Gastroesophageal sphincter (tissue), 4 donors: ENCODE data around the gene ARID1B. TPM values are rescaled to one million over a fixed set of nuclear protein-coding genes. Genes with fewer than 3 reads are reported as not detected.
A peak's percentile ranks its signal among the peaks of the same experiment; 100 is the strongest.

Experiments
- ATAC-seq: fragments of 150-250 bp; one replicate; pipeline ENCODE4 v1.9.1; 2016; ENCODE audit warnings: mild to moderate bottlenecking, moderate library complexity
- H3K27ac ChIP-seq, 4 donors: fragments of 200-600 bp; sonication (generic) in 3 of 4; 1 replicate in 3 of 4; 2 replicates in 1 of 4; pipeline ENCODE4 v1.5.1; 2016 to 2019
- H3K27me3 ChIP-seq: fragments of 200-600 bp; sonication (generic); one replicate; pipeline ENCODE4 v1.5.1; 2019
- H3K36me3 ChIP-seq, 2 donors: fragments of 200-600 bp; sonication (generic); one replicate each; pipeline ENCODE4 v1.5.1; 2019; ENCODE audit warnings: control low read depth in 1 of 2
- H3K4me1 ChIP-seq, 3 donors: fragments of 200-600 bp; sonication (generic); 1 replicate in 2 of 3; 2 replicates in 1 of 3; pipeline ENCODE4 v1.5.1; 2016 to 2019; ENCODE audit warnings: control low read depth in 2 of 3
- H3K4me3 ChIP-seq, 2 donors: fragments of 200-600 bp; sonication (generic); one replicate each; pipeline ENCODE4 v1.5.1; 2019; ENCODE audit warnings: mild to moderate bottlenecking in 1 of 2, moderate library complexity in 1 of 2
- H3K9me3 ChIP-seq, 3 donors: fragments of 200-600 bp; sonication (generic); one replicate each; pipeline ENCODE4 v1.5.1; 2017 to 2019; ENCODE audit warnings: control low read depth in 2 of 3
- CTCF ChIP-seq, 4 experiments: fragments of 200-600 bp in 2 of 4; fragments of 450-650 bp in 2 of 4; sonication (generic) in 1 of 4; IDR thresholded peaks; one replicate each; pipeline ENCODE4 v1.5.1; 2017 to 2019; ENCODE audit warnings: antibody characterized with exemption in 4 of 4, mild to moderate bottlenecking in 2 of 4, moderate library complexity in 2 of 4
- EP300 ChIP-seq: sonication (generic); formaldehyde crosslinking; IDR thresholded peaks from one replicate; pipeline ENCODE4 v1.6.1; 2017; ENCODE audit warnings: antibody characterized with exemption, mild to moderate bottlenecking
- POLR2A ChIP-seq, 2 donors: fragments of 450-650 bp; IDR thresholded peaks; one replicate each; pipeline ENCODE4 v1.6.1; 2017; ENCODE audit warnings: antibody characterized with exemption in 2 of 2, mild to moderate bottlenecking in 2 of 2, moderate library complexity in 1 of 2
- POLR2AphosphoS5 ChIP-seq: sonication (generic); formaldehyde crosslinking; IDR thresholded peaks from one replicate; pipeline ENCODE4 v1.6.1; 2017; ENCODE audit warnings: antibody characterized with exemption
- WGBS, 2 donors: methylation state at CpG; one replicate each; pipeline ENCODE4 v1.1.5; 2018; ENCODE audit warnings: low coverage in 1 of 2; 5-methylcytosine and 5-hydroxymethylcytosine counted together
- total RNA-seq, 4 donors: library from RNA; depleted of rRNA; stranded (reverse); fragments of >200 nt; gene quantifications; one replicate each; pipeline ENCODE4 v1.1.0, GENCODE V29; 2016

Gene ARID1B
- total RNA-seq, 4 donors from 2014 or later, result 40.0 to 106 (median 79.7) TPM

DNA sequence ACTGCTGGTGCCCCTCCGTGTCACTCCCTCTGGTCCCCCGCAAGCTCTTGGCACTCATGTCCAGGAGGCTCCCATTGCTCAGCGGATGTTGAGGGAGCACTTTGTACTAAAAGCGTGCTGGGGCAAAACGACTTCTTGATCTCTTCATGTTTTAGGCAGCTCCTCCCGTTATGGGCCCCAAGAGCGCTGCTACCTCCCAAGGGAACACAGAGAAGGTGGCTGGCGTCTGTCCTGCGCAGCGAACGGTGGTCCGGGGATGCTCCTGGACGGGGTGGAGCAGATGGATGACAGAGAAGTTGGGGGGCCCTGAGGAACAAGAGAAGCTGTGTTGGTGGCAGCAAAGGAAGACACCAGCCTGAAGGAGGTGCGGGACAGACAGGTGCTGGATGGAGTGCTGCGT lies 446.3 kb downstream of the ARID1B start:
- TF ChIP-seq POLR2AphosphoS5, result no peak
- Histone ChIP-seq H3K27me3 (no peaks in the 10 kb centered on the region), H3K36me3 (no peaks in the 10 kb centered on the region), H3K4me3 (no peak overlapping the region), H3K9me3 (no peaks in the 10 kb centered on the region), H3K27ac (no peak overlapping the region), H3K4me1 (peaks cover 3 to 52% (median 10%) of the 10 kb centered on the region in 3 donors)
- no peak for ATAC-seq
- 97 to 100% methylated on average over 2 to 6 of the region's 15 CpGs for WGBS, 2 donors

DNA sequence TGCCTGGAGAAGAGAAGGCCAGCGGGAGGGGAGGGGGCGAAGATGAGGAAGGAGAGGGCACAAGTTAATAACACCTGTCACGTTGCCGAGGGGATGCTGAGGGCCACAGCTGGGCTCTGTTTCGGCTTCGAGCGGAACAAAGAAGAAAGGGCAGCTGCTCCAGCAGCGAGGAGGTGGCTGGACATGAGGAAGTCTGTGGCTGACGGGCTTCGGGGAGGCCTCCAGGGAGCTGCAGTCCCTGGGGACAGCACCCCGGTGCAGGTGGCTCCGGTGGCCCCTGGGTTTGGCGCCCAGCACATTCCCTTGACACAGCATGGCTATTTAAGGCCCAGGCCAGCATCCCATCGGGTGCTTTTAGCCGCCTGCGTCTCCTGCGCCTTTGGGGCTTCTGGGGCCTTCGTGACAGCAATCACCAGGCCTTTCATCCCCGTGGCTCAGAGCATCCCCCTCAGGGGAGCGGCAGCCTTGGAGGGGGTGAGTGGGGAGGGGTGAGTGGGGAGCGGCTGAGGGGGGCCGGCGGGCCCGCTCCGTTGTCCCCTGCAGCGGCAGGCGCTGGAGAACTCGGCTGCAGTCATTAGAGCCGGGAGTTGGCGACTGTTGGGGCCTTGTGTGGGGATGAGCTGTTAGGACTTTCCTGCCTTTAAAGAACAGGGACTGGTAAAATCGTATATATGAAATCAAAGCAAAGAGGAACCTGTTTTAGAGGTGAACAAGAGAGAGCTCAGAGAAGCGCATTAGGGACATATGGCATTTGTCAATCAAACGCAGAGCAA lies 447.2 kb downstream of the ARID1B start:
- peaks cover 3 to 52% (median 10%) of the 10 kb centered on the region in 3 donors for H3K4me1 ChIP-seq
- WGBS, 2 donors, result 93 to 97% methylated on average over 5 to 9 of the region's 33 CpGs
- peak overlapping the region in 3 of 4 donors; percentile 88 to 89 (median 88) for H3K27ac ChIP-seq

DNA sequence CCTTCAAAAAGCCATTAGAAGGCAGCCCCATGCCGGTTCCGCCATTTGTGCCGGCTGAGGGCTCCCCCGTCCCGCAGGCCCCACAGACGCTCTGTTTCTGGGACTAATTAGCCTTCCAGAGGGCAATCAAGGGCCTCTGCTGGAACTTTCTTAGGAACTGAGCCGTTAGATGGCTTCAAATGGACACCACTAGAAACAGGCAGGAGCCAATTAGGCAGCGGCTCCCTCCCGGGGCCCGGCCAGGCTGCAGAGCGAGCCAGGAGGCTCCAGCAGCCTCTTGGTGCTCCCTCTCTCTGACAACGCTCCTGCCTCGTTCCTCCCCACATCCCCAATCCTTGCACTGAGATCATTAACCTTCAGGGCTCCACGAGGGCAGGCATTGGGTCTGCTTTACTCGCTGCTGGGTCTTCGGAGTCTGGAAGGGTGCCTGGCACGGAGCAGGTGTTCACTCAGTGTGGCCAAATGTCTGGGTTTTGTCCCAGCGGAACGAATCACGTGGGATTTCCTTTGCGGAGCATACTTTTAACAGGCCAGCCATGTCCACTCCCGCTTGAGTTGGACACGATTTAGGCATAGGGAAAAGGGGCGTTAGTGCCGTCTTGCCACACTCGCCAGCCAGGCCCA lies 447.9 kb downstream of the ARID1B start:
- Histone ChIP-seq H3K4me1 (peaks cover 3 to 52% (median 10%) of the 10 kb centered on the region in 3 donors), H3K4me3 (no peak overlapping the region), H3K27me3 (no peaks in the 10 kb centered on the region), H3K9me3 (no peaks in the 10 kb centered on the region), H3K27ac (peak overlapping the region; percentile 88 to 90 (median 88)), H3K36me3 (no peaks in the 10 kb centered on the region)
- WGBS, 2 donors, result 90 to 92% methylated on average over 6 to 16 of the region's 26 CpGs
- ATAC-seq, result no peak
- TF ChIP-seq POLR2AphosphoS5 (no peak), CTCF (IDR thresholded peaks at IDR 0.05) (no peak), EP300 (no peak), POLR2A (IDR thresholded peaks at IDR 0.05) (no peak)

More for the DNA sequence above, 447.2 kb downstream of the ARID1B start:
- TF ChIP-seq EP300 (no peak), POLR2AphosphoS5 (no peak), POLR2A (IDR thresholded peaks at IDR 0.05) (no peak)
- H3K9me3 ChIP-seq, result no peaks in the 10 kb centered on the region
- H3K4me3 ChIP-seq, result no peak overlapping the region
- no peaks in the 10 kb centered on the region for H3K27me3 ChIP-seq
- no peak for ATAC-seq
- H3K36me3 ChIP-seq, result no peaks in the 10 kb centered on the region

DNA sequence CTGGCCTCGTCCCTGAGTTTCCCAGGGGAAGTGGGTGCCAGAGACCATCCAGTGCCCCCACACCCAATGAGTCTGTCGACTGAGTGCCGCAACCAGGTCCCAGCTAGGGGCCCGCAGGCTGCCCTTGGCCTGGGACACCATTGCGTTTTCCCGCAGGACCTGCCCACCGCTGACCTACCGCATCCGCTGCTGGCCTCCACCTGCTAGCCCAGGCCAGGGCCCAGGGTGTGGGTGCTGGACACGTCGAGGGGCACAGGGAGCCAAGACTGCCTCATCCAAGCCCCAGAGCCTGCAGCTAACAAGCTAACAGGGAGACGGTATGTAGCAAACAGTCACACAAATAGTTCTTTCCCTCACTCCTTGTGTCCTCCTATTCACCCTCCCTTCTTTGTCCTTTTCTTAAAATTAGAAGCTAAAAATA lies 448.4 kb downstream of the ARID1B start:
- TF ChIP-seq POLR2AphosphoS5, result peak; percentile 31
- no peak for TF ChIP-seq EP300
- 11 to 25% methylated on average over 1 of the region's 12 CpGs for WGBS, 2 donors
- Histone ChIP-seq H3K9me3 (no peaks in the 10 kb centered on the region), H3K4me1 (peaks cover 3 to 50% (median 10%) of the 10 kb centered on the region in 3 donors), H3K27ac (peak overlapping the region; percentile 88 to 90 (median 88)), H3K36me3 (no peaks in the 10 kb centered on the region), H3K27me3 (no peaks in the 10 kb centered on the region), H3K4me3 (no peak overlapping the region)
- peak; percentile 70 for ATAC-seq

DNA sequence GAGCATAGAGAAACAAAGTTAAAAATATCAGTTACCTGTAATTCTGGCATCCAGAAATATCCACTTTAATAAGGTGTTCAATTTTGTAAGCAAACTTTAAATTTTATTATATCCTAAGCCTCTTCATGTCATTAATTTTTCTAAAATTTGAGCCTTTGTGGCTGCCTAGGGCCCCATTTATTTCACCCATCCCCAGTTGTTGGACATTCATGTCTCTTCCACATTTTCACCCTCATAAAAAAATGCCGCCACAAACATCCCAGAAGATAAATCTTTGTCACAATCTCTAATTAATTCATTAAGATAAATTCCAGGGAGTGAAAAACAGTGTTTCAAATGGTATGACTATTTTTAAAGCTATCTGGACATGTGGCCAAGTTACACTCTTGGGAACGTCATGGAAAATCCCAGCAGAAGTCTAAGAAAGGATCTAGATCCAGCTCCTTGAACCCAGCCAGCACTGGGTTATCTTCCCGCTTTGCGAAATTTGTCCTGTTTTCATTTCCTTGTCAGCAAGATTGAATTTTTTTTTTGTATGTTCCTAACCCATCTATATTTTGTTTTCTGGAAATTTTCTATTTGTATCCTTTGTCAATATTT lies 448.9 kb downstream of the ARID1B start:
- no peak for TF ChIP-seq CTCF (IDR thresholded peaks at IDR 0.05)
- no peak for TF ChIP-seq EP300
- TF ChIP-seq POLR2AphosphoS5, result peak; percentile 66
- TF ChIP-seq POLR2A (IDR thresholded peaks at IDR 0.05), result no peak
- no peaks in the 10 kb centered on the region for H3K36me3 ChIP-seq

DNA sequence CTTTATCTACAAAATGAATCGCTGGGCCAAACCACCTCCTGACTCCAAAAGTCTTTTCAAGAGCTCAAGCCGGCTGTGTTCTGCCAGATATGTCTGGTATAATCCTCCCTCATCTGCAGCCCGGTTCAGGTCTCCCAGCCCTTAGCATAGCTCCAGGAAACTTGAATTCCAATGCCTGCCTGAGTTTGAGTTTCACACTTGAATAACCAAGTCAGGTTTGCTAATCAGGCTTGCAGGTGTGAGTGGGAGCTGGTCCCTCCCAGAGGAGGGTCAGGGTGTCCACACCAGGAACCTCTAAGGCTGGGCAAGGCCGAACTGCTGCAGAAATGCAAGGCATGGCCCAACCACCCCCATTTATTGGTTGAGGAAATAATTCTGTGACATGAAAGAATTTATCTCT lies 449.6 kb downstream of the ARID1B start:
- peak overlapping the region; percentile 47 to 89 (median 88) for H3K27ac ChIP-seq
- no peaks in the 10 kb centered on the region for H3K27me3 ChIP-seq
- 24 to 28% methylated on average over 3 of the region's 4 CpGs for WGBS, 2 donors
- H3K9me3 ChIP-seq, result no peaks in the 10 kb centered on the region
- TF ChIP-seq POLR2A (IDR thresholded peaks at IDR 0.05) (no peak), CTCF (IDR thresholded peaks at IDR 0.05) (no peak), EP300 (no peak), POLR2AphosphoS5 (no peak)
- peaks cover 3 to 39% (median 10%) of the 10 kb centered on the region in 3 donors for H3K4me1 ChIP-seq
- no peak for ATAC-seq
- no peaks in the 10 kb centered on the region for H3K36me3 ChIP-seq
- no peak overlapping the region for H3K4me3 ChIP-seq

More for the DNA sequence above, 448.9 kb downstream of the ARID1B start:
- H3K4me1 ChIP-seq, result peaks cover 3 to 45% (median 10%) of the 10 kb centered on the region in 3 donors
- H3K27me3 ChIP-seq, result no peaks in the 10 kb centered on the region
- peak overlapping the region; percentile 88 to 90 (median 88) for H3K27ac ChIP-seq
- H3K9me3 ChIP-seq, result no peaks in the 10 kb centered on the region
- ATAC-seq, result peak; percentile 87
- WGBS, 2 donors, result 12 to 24% methylated on average over 4 of the region's 4 CpGs
- H3K4me3 ChIP-seq, result no peak overlapping the region
